ENCODE results near the gene KCNIP3.
"Not testable (repeated sequence)": the region's sequence is repeated elsewhere in the genome, so short reads cannot be mapped to it uniquely, and the experiment has no call there.

KCNIP3 gene

GRCh38 chr2:95429748-95430467, 132.8 kb downstream of the KCNIP3 start:
- not testable (repeated sequence) for H3K27ac Mint-ChIP-seq; H3K36me3 Mint-ChIP-seq; DNase-seq (ENCODE audit: low spot score in 2 of 2); H3K27me3 Mint-ChIP-seq; H3K4me3 Mint-ChIP-seq; H3K9me3 Mint-ChIP-seq; ATAC-seq (ENCODE audit: low read depth); H3K4me1 Mint-ChIP-seq

DNA sequence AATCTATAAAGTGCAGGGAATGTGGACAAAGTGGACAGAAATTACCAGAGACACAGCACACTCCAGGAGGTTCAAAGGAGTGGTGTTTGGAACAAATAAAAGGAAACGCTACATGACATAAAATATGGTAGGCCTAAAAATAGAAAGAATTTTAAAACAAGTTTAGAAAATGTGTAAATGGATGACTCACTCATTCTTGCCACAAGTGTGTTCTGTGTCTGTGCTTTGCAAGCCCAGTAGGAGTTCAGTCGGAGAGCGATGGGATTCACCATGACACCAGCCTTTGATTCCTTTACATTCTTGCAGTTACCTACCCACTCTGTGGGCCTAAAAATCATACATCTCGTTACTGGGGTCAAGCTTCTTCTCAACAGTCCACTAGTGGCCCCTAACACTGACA, 136.2 kb downstream of the KCNIP3 start:
- not testable (repeated sequence) for H3K27me3 Mint-ChIP-seq

GRCh38 chr2:95433973-95434372, 136.8 kb downstream of the KCNIP3 start:
- H3K36me3 Mint-ChIP-seq; H3K4me1 Mint-ChIP-seq; H3K27me3 Mint-ChIP-seq; H3K9me3 Mint-ChIP-seq; DNase-seq (ENCODE audit: low spot score in 2 of 2); ATAC-seq (ENCODE audit: low read depth); H3K4me3 Mint-ChIP-seq; H3K27ac Mint-ChIP-seq: not testable (repeated sequence)

More for the DNA sequence above, 136.2 kb downstream of the KCNIP3 start:
- not testable (repeated sequence) for H3K36me3 Mint-ChIP-seq; H3K9me3 Mint-ChIP-seq; H3K27ac Mint-ChIP-seq; DNase-seq (ENCODE audit: low spot score in 2 of 2); H3K4me3 Mint-ChIP-seq; ATAC-seq (ENCODE audit: low read depth); H3K4me1 Mint-ChIP-seq

DNA sequence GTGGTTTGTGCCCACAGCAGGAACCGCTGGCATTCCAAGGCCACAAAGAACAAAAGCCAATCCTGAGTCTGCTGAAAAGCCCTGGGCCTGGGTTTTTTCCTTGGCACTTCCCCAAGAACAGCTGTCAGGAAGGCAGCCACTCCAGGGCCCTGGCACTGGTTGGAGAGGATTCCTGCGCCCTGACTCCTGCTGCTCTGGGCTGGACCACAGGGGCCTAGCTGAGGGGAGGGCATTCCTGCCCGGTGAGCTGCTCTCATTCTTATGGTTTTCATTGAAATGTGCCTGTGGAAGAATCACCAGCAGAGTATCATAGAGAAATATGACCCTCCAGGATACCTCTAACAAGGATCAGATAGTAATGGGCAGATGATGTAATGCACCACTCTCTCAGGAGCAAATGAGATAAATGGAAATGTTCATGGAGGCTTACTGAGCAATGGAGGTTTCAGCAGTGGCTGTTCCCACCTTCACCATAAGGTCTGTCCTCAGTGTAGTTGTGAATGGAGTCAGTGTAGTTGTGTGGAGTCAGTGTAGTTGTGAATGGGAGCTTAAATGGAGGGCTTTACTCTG, 137.4 kb downstream of the KCNIP3 start:
- not testable (repeated sequence) for H3K27me3 Mint-ChIP-seq; H3K4me3 Mint-ChIP-seq; ATAC-seq (ENCODE audit: low read depth); H3K27ac Mint-ChIP-seq; H3K4me1 Mint-ChIP-seq; DNase-seq (ENCODE audit: low spot score in 2 of 2); H3K9me3 Mint-ChIP-seq; H3K36me3 Mint-ChIP-seq

- ATAC-seq (ENCODE audit: low read depth); H3K9me3 Mint-ChIP-seq; H3K27me3 Mint-ChIP-seq; H3K36me3 Mint-ChIP-seq; H3K4me3 Mint-ChIP-seq; DNase-seq (ENCODE audit: low spot score in 2 of 2); H3K27ac Mint-ChIP-seq; H3K4me1 Mint-ChIP-seq: not testable (repeated sequence)
These were observed 138.2 kb downstream of the KCNIP3 start for GRCh38 chr2:95435162-95435871.

All from memory B cell (primary cell).